Activated CD4-positive, alpha-beta T cell treated with anti-CD3 and anti-CD28 coated beads, Interleukin-2, amount 10 ng/mL, durations not matched to agents 24 days and 14 days (primary cell): ENCODE measurements around the gene ROBO2. TPM values are rescaled to one million over a fixed set of nuclear protein-coding genes. Genes with fewer than 3 reads are reported as not detected.

Experiments used
- DNase-seq: peaks from one replicate; pipeline ENCODE4 v3.0.0; 2022
- H3K27ac Mint-ChIP-seq: one replicate; pipeline ENCODE4 v1.8.0; 2022; ENCODE audit warnings: mild to moderate bottlenecking, mixed read lengths
- H3K27me3 Mint-ChIP-seq: one replicate; pipeline ENCODE4 v1.8.0; 2022; ENCODE audit warnings: mixed read lengths
- H3K36me3 Mint-ChIP-seq: one replicate; pipeline ENCODE4 v1.8.0; 2022; ENCODE audit warnings: low read depth, mild to moderate bottlenecking, mixed read lengths
- H3K4me1 Mint-ChIP-seq: one replicate; pipeline ENCODE4 v1.8.0; 2021; ENCODE audit warnings: mixed read lengths
- H3K4me3 Mint-ChIP-seq: one replicate; pipeline ENCODE4 v1.8.0; 2022; ENCODE audit warnings: mild to moderate bottlenecking, moderate library complexity, mixed read lengths
- H3K9me3 Mint-ChIP-seq: one replicate; pipeline ENCODE4 v1.8.0; 2021; ENCODE audit warnings: mixed read lengths
- intact Hi-C: fragments of 100-400 bp; cut with micrococcal nuclease; formaldehyde crosslinking; loops from one replicate; pipeline ENCODE4 v1.15.1; 2023
- total RNA-seq: library from RNA; stranded (reverse); gene quantifications from 2 replicates; pipeline ENCODE4 v1.2.3, GENCODE V29; 2022

The ROBO2 gene
- total RNA-seq, 1 donor from 2014 or later = not detected

GRCh38 chr3:77660718-77661117, 620.8 kb downstream of the ROBO2 start:
- no peaks in the 10 kb centered on the region for H3K27me3 Mint-ChIP-seq
- no peaks in the 10 kb centered on the region for H3K4me1 Mint-ChIP-seq
- intact Hi-C loops = no loop called here
- H3K27ac Mint-ChIP-seq = no peak overlapping the region
- H3K4me3 Mint-ChIP-seq = no peak overlapping the region
- H3K9me3 Mint-ChIP-seq = peaks cover 3% of the 10 kb centered on the region
- no peaks in the 10 kb centered on the region for H3K36me3 Mint-ChIP-seq
- DNase-seq = no peak

- no peak overlapping the region for H3K4me3 Mint-ChIP-seq
- H3K27me3 Mint-ChIP-seq = no peaks in the 10 kb centered on the region
- intact Hi-C loops = no loop called here
- H3K27ac Mint-ChIP-seq = no peak overlapping the region
- H3K9me3 Mint-ChIP-seq = peaks cover 3% of the 10 kb centered on the region
- H3K4me1 Mint-ChIP-seq = no peaks in the 10 kb centered on the region
- DNase-seq = no peak
- H3K36me3 Mint-ChIP-seq = no peaks in the 10 kb centered on the region
Observed at GRCh38 chr3:77667901-77668300, 628.0 kb downstream of the ROBO2 start.

GRCh38 chr3:77668376-77668775, 628.5 kb downstream of the ROBO2 start:
- no peak overlapping the region for H3K4me3 Mint-ChIP-seq
- DNase-seq = no peak
- no peak overlapping the region for H3K27ac Mint-ChIP-seq
- H3K36me3 Mint-ChIP-seq = no peaks in the 10 kb centered on the region
- H3K4me1 Mint-ChIP-seq = no peaks in the 10 kb centered on the region
- intact Hi-C loops = no loop called here
- H3K27me3 Mint-ChIP-seq = no peaks in the 10 kb centered on the region
- peaks cover 3% of the 10 kb centered on the region for H3K9me3 Mint-ChIP-seq

GRCh38 chr3:77672016-77672415, 632.1 kb downstream of the ROBO2 start:
- no peaks in the 10 kb centered on the region for H3K27me3 Mint-ChIP-seq
- no peaks in the 10 kb centered on the region for H3K36me3 Mint-ChIP-seq
- no peak overlapping the region for H3K27ac Mint-ChIP-seq
- H3K4me3 Mint-ChIP-seq = no peak overlapping the region
- DNase-seq = no peak
- H3K9me3 Mint-ChIP-seq = peaks cover 10% of the 10 kb centered on the region
- no peaks in the 10 kb centered on the region for H3K4me1 Mint-ChIP-seq
- intact Hi-C loops = no loop called here

GRCh38 chr3:77682162-77682561, 642.3 kb downstream of the ROBO2 start:
- no peak overlapping the region for H3K27ac Mint-ChIP-seq
- no peaks in the 10 kb centered on the region for H3K27me3 Mint-ChIP-seq
- DNase-seq = no peak
- no peaks in the 10 kb centered on the region for H3K36me3 Mint-ChIP-seq
- intact Hi-C loops = no loop called here
- H3K4me3 Mint-ChIP-seq = no peak overlapping the region
- no peaks in the 10 kb centered on the region for H3K4me1 Mint-ChIP-seq
- H3K9me3 Mint-ChIP-seq = peaks cover 7% of the 10 kb centered on the region

- Mint-ChIP-seq H3K36me3 (no peaks in the 10 kb centered on the region), H3K4me3 (no peak overlapping the region), H3K9me3 (peaks cover 3% of the 10 kb centered on the region), H3K4me1 (no peaks in the 10 kb centered on the region), H3K27ac (no peak overlapping the region), H3K27me3 (no peaks in the 10 kb centered on the region)
- DNase-seq = no peak
- intact Hi-C loops = no loop called here
Observed at GRCh38 chr3:77684115-77684514, 644.2 kb downstream of the ROBO2 start.

- Mint-ChIP-seq H3K27ac (no peak overlapping the region), H3K4me1 (no peaks in the 10 kb centered on the region), H3K27me3 (no peaks in the 10 kb centered on the region), H3K4me3 (no peak overlapping the region), H3K36me3 (no peaks in the 10 kb centered on the region), H3K9me3 (peaks cover 3% of the 10 kb centered on the region)
- intact Hi-C loops = no loop called here
- DNase-seq = no peak
Observed at GRCh38 chr3:77685713-77686112, 645.8 kb downstream of the ROBO2 start.

GRCh38 chr3:77686560-77686959, 646.7 kb downstream of the ROBO2 start:
- H3K27me3 Mint-ChIP-seq = no peaks in the 10 kb centered on the region

GRCh38 chr3:77687545-77687944, 647.6 kb downstream of the ROBO2 start:
- Mint-ChIP-seq H3K4me3 (no peak overlapping the region), H3K27ac (no peak overlapping the region), H3K27me3 (no peaks in the 10 kb centered on the region), H3K4me1 (no peaks in the 10 kb centered on the region), H3K9me3 (peaks cover 7% of the 10 kb centered on the region), H3K36me3 (no peaks in the 10 kb centered on the region)
- intact Hi-C loops = no loop called here
- DNase-seq = no peak

More at GRCh38 chr3:77686560-77686959, 646.7 kb downstream of the ROBO2 start:
- Mint-ChIP-seq H3K27ac (no peak overlapping the region), H3K4me3 (no peak overlapping the region), H3K36me3 (no peaks in the 10 kb centered on the region), H3K9me3 (peaks cover 5% of the 10 kb centered on the region), H3K4me1 (no peaks in the 10 kb centered on the region)
- DNase-seq = no peak
- intact Hi-C loops = no loop called here

- H3K9me3 Mint-ChIP-seq = peaks cover 4% of the 10 kb centered on the region
- DNase-seq = no peak
- H3K36me3 Mint-ChIP-seq = no peaks in the 10 kb centered on the region
- H3K4me1 Mint-ChIP-seq = no peaks in the 10 kb centered on the region
- intact Hi-C loops = no loop called here
- no peaks in the 10 kb centered on the region for H3K27me3 Mint-ChIP-seq
- no peak overlapping the region for H3K27ac Mint-ChIP-seq
- H3K4me3 Mint-ChIP-seq = no peak overlapping the region
Observed at GRCh38 chr3:77690284-77690845, 650.5 kb downstream of the ROBO2 start.

- Mint-ChIP-seq H3K27ac (no peak overlapping the region), H3K36me3 (no peaks in the 10 kb centered on the region), H3K4me3 (no peak overlapping the region), H3K9me3 (peaks cover 8% of the 10 kb centered on the region), H3K27me3 (no peaks in the 10 kb centered on the region), H3K4me1 (no peaks in the 10 kb centered on the region)
- intact Hi-C loops = no loop called here
- no peak for DNase-seq
Observed at GRCh38 chr3:77693147-77693546, 653.2 kb downstream of the ROBO2 start.

GRCh38 chr3:77699125-77699691, 659.3 kb downstream of the ROBO2 start:
- H3K27me3 Mint-ChIP-seq = no peaks in the 10 kb centered on the region
- no peaks in the 10 kb centered on the region for H3K36me3 Mint-ChIP-seq
- H3K4me1 Mint-ChIP-seq = no peaks in the 10 kb centered on the region
- H3K27ac Mint-ChIP-seq = no peak overlapping the region
- no peak for DNase-seq
- H3K4me3 Mint-ChIP-seq = no peak overlapping the region
- intact Hi-C loops = no loop called here
- peaks cover 8% of the 10 kb centered on the region for H3K9me3 Mint-ChIP-seq
